Measurements from ENCODE around the gene PEMT.

PEMT gene

DNA sequence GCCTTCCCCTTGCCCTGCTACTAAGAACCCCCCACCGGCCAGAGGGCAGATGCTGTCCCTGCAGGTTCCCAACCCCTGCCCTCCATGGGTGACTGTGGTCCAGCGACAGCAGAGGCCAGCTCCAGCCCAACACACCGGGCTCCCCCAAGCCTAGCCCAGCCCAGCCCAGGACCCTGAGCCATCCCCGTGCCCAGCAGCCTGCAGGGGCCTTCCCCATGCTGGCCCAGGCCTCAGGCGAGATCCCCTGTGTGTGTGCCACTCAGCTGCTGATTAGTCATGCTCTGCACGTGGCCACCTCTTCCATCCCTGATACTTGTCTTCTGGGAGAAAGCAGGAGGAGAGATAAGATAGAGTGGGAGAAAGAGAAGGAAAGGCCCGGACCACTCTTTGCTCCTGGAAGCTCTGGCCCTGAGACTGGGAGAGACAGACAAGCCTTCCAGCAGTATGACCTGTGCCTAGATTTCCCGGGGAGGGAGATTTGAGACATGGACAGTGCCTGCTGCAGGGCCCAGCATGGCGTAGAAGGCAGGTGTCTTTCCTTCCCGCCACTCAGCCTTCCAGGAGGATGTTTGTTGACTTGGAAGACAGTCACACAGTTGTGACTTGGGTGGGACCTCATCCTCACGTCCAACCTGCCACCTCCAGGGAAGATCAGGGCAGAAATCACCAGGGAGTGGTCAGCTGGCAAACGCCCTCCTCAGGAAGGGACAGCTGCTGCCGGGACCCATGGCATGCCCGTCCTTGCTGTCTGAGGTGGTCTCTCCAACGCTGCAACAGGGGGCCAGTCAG, 54.0 kb downstream of the PEMT start:
- in situ Hi-C loops (cut with HindIII; ENCODE audit: low pct_ligation_motif_present, low sequenced_read_pairs): no loop called here

DNA sequence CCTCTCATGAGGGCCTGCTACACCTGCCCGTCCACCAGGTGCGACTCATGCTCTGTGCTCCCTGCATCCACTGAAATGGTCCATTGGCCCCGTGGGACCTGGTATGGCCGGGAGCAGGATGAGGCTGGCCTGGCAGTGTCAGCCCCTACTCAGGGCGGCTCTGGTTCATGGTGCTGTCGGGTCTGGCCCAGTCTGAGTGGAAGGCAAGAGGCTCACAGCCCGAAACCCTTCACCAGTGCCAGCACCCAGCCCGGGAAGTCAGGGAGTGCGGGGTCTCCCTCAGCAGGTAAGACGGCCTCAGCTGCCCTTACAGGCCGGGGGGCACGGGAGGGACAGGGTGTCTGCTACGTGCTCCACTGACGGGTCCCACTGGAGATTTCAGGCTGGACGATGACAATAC, 54.8 kb downstream of the PEMT start:
- in situ Hi-C loops (cut with HindIII; ENCODE audit: low pct_ligation_motif_present, low sequenced_read_pairs): no loop called here
- H3K27me3 ChIP-seq (replicated peaks): no peaks in the 10 kb centered on the region
- no peaks in the 10 kb centered on the region for H3K36me3 ChIP-seq (replicated peaks)
- DNase-seq: no peak
- no peak overlapping the region for H3K27ac ChIP-seq
- TF ChIP-seq, protein P1, sequence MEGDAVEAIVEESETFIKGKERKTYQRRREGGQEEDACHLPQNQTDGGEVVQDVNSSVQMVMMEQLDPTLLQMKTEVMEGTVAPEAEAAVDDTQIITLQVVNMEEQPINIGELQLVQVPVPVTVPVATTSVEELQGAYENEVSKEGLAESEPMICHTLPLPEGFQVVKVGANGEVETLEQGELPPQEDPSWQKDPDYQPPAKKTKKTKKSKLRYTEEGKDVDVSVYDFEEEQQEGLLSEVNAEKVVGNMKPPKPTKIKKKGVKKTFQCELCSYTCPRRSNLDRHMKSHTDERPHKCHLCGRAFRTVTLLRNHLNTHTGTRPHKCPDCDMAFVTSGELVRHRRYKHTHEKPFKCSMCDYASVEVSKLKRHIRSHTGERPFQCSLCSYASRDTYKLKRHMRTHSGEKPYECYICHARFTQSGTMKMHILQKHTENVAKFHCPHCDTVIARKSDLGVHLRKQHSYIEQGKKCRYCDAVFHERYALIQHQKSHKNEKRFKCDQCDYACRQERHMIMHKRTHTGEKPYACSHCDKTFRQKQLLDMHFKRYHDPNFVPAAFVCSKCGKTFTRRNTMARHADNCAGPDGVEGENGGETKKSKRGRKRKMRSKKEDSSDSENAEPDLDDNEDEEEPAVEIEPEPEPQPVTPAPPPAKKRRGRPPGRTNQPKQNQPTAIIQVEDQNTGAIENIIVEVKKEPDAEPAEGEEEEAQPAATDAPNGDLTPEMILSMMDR (IDR thresholded peaks at IDR 0.05; ENCODE audit: low read depth, low read length, missing control alignments): no peak
- no peak overlapping the region for H3K4me3 ChIP-seq (ENCODE audit: low read depth, low read length)

More for the DNA sequence above, 54.0 kb downstream of the PEMT start:
- H3K27ac ChIP-seq: no peak overlapping the region
- H3K36me3 ChIP-seq (replicated peaks): no peaks in the 10 kb centered on the region
- no peak for DNase-seq
- TF ChIP-seq, protein P1 (IDR thresholded peaks at IDR 0.05; ENCODE audit: low read depth, low read length, missing control alignments): no peak
- no peak overlapping the region for H3K4me3 ChIP-seq (ENCODE audit: low read depth, low read length)
- no peaks in the 10 kb centered on the region for H3K27me3 ChIP-seq (replicated peaks)

DNA sequence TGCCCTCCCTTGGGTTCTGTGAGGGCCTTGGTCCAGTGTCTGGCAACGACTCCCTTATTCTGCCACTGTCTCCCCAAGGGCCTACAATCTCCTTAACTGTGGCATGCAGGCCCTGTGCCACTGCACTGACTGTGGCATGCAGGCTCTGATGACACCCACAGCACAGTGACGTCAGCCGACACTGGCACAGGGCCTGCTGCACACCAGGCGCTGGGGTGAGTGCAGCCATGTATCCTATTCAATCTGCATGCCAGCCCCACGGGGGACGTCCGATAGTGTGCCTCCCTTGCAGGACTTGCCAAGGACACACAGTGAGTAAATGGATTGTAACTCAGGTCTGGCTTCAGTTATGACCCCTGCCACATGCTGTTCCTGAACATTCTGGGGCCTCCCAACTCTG, 55.6 kb downstream of the PEMT start:
- H3K36me3 ChIP-seq (replicated peaks): no peaks in the 10 kb centered on the region
- peak; percentile 19 for DNase-seq
- no peak overlapping the region for H3K27ac ChIP-seq
- TF ChIP-seq, protein P1 (IDR thresholded peaks at IDR 0.05; ENCODE audit: low read depth, low read length, missing control alignments): no peak
- in situ Hi-C loops (cut with HindIII; ENCODE audit: low pct_ligation_motif_present, low sequenced_read_pairs): no loop called here
- no peaks in the 10 kb centered on the region for H3K27me3 ChIP-seq (replicated peaks)
- no peak overlapping the region for H3K4me3 ChIP-seq (ENCODE audit: low read depth, low read length)

DNA sequence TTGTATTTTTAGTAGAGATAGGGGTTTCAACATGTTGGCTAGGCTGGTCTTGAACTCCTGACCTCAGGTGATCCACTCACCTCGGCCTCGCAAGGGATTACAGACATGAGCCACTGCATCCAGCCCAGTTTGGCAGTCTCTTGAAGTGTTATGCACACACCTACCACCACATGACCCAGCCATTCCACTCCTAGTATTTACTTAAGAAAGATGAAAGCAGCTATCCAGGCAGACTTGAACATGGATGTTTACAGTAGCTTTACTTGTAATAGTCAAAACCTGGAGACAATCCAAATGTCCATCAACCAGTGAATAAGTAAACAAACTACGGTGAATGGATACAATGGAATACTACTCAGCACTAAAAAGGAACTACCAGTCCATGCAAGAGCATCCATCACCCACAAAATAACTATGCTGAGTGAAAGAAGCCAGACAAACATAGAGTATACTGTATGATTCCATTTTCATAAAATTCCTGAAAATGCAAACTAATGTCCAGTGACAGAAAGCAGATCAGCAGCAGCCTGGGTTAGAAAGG, 57.5 kb downstream of the PEMT start:
- Histone ChIP-seq H3K36me3 (replicated peaks) (no peaks in the 10 kb centered on the region), H3K4me3 (ENCODE audit: low read depth, low read length) (no peak overlapping the region), H3K27ac (no peak overlapping the region), H3K27me3 (replicated peaks) (no peaks in the 10 kb centered on the region)
- in situ Hi-C loops (cut with HindIII; ENCODE audit: low pct_ligation_motif_present, low sequenced_read_pairs): no loop called here
- DNase-seq: no peak
- TF ChIP-seq, protein P1 (IDR thresholded peaks at IDR 0.05; ENCODE audit: low read depth, low read length, missing control alignments): no peak

DNA sequence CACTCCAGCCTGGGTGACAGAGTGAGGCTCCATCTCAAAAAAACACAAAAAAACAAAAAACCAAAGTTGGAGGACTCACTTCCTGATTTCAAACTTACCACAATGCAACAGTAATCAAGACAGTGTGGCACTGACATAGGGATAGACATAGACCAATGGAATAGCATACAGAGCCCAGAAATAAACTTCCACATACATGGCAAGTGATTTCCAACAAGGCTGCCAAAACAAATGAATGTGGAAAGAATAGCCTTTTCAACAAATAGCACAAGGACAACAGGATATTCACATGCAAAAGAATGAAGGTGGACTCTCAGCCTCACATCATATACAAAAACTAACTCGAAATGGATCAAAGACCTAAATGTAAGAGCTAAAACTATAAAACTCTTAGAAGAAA, 58.5 kb downstream of the PEMT start:
- TF ChIP-seq, protein P1 (IDR thresholded peaks at IDR 0.05; ENCODE audit: low read depth, low read length, missing control alignments): no peak
- Histone ChIP-seq H3K36me3 (replicated peaks) (no peaks in the 10 kb centered on the region), H3K27ac (no peak overlapping the region), H3K4me3 (ENCODE audit: low read depth, low read length) (no peak overlapping the region), H3K27me3 (replicated peaks) (no peaks in the 10 kb centered on the region)
- no peak for DNase-seq
- in situ Hi-C loops (cut with HindIII; ENCODE audit: low pct_ligation_motif_present, low sequenced_read_pairs): no loop called here
